ENCODE measurements around the gene MFN2.

DNA sequence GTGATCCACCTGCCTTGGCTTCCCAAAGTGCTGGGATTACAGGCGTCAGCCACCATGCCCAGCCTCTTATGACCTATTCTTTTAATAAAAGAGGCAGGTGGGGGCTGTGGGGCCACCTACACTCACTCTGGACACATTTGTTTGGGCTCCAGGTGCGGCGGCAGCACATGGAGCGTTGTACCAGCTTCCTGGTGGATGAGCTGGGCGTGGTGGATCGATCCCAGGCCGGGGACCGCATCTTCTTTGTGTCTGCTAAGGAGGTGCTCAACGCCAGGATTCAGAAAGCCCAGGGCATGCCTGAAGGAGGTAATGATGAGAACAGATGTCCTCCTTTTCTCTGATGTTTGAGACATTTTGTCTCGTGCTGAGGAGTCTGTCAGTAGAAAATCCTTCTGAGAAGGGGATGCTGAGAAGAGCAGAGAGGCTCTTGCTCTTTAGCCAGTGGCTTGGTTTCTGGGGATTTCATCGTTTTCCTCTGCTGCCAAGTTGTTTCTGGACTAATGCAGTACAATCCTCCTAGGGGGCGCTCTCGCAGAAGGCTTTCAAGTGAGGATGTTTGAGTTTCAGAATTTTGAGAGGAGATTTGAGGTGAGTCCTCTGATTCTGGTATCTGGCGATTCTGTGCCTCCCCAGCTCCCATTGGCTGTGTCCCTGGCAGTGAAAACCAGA lies 21.1 kb downstream of the MFN2 start:
- no peak for TF ChIP-seq NFRKB (IDR thresholded peaks at IDR 0.05)
- TF ChIP-seq, protein P1, sequence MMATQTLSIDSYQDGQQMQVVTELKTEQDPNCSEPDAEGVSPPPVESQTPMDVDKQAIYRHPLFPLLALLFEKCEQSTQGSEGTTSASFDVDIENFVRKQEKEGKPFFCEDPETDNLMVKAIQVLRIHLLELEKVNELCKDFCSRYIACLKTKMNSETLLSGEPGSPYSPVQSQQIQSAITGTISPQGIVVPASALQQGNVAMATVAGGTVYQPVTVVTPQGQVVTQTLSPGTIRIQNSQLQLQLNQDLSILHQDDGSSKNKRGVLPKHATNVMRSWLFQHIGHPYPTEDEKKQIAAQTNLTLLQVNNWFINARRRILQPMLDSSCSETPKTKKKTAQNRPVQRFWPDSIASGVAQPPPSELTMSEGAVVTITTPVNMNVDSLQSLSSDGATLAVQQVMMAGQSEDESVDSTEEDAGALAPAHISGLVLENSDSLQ (IDR thresholded peaks at IDR 0.05) = no peak
- no peak for TF ChIP-seq FOXK2 (IDR thresholded peaks at IDR 0.05)
- no peak for TF ChIP-seq ELF4 (IDR thresholded peaks at IDR 0.05)
- TF ChIP-seq FOXM1 (IDR thresholded peaks at IDR 0.05; ENCODE audit: borderline replicate concordance) = no peak
- TF ChIP-seq ARNT (IDR thresholded peaks at IDR 0.05) = no peak
- TF ChIP-seq FOXA1 (IDR thresholded peaks at IDR 0.05) = no peak
- TF ChIP-seq SP1 (IDR thresholded peaks at IDR 0.05) = no peak
- no peak for TF ChIP-seq BHLHE40 (IDR thresholded peaks at IDR 0.05; ENCODE audit: borderline replicate concordance)
- no peak for TF ChIP-seq SUZ12 (IDR thresholded peaks at IDR 0.05)
- TF ChIP-seq LEF1 (IDR thresholded peaks at IDR 0.05; ENCODE audit: borderline replicate concordance) = no peak
- TF ChIP-seq ZNF384 (IDR thresholded peaks at IDR 0.05) = no peak
- TF ChIP-seq HDGF (IDR thresholded peaks at IDR 0.05; ENCODE audit: borderline replicate concordance) = no peak
- no peak for TF ChIP-seq TARDBP (IDR thresholded peaks at IDR 0.05)
